ENCODE data around the gene KBTBD4. TPM values are rescaled to one million over a fixed set of nuclear protein-coding genes. Genes with fewer than 3 reads are reported as not detected.

The KBTBD4 gene
- total RNA-seq, 2 donors from 2014 or later: 3.6 to 6.7 TPM

DNA sequence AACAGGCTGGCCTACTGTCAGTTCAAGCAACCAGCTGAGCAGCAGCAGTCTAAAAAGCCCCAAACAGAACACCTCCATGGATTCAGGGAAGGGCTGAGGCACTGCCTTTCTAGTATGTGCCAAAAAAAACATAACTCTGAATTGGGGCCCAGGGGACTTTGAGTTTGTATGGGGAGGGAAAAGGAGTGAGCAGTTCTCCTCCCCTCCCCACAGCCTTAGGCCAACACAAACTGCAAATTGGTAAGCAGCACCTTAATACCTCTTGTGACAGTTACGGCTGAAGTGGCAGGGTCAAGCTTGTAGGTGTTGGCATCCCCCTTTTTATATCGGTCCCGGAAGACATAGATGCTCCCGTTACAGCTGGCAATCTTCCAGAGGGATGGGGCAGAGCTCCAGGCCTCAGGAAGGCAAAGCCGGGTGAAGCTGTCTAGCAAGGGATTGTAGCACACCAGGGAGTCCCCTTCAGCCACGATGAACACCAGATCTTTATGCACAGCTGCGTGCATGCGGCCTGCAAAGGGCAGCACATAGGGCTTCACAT lies 6.0 kb downstream of the KBTBD4 start:
- Histone ChIP-seq H3K4me3 (no peak overlapping the region), H3K4me1 (peaks cover 2% of the 10 kb centered on the region), H3K27ac (no peak overlapping the region), H3K27me3 (no peaks in the 10 kb centered on the region), H3K36me3 (replicated peaks in 1 of 2; ENCODE audit: insufficient read depth in 1 of 2, low read depth in 2 of 2) (peaks cover 0 to 6% of the 10 kb centered on the region in 2 donors), H3K9me3 (no peaks in the 10 kb centered on the region)
- ATAC-seq (no peak), DNase-seq (no peak)
- WGBS, 2 donors: 52% methylated on average over 8 of the region's 8 CpGs; no CpG with 5 or more reads in 1 of the 2 donors
- TF ChIP-seq CTCF (IDR thresholded peaks at IDR 0.05): no peak
- no peak for TF ChIP-seq POLR2A (IDR thresholded peaks at IDR 0.05)
- intact Hi-C loops (cut with DNase I): no loop called here

- H3K4me1 ChIP-seq: peaks cover 8% of the 10 kb centered on the region
These were observed 6.9 kb downstream of the KBTBD4 start for GRCh38 chr11:47571895-47572294.

DNA sequence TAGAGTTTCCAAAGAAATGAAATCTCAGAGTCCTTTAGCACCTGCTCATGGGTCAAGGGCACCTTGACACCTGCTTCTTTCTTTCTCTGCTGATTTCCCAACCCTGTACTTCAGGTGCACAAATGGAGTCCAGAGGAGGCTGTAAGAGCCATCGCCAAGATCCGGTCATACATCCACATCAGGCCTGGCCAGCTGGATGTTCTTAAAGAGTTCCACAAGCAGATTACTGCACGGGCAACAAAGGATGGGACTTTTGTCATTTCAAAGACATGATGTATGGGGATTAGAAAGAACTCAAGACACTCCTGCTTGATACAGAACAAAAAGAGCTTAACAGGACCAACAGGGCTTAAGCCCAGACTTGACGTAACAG lies 7.4 kb downstream of the KBTBD4 start:
- intact Hi-C loops (cut with DNase I): no loop called here
- Histone ChIP-seq H3K4me3 (no peak overlapping the region), H3K9me3 (no peaks in the 10 kb centered on the region), H3K4me1 (peaks cover 13% of the 10 kb centered on the region), H3K36me3 (replicated peaks in 1 of 2; ENCODE audit: insufficient read depth in 1 of 2, low read depth in 2 of 2) (peaks cover 0 to 6% of the 10 kb centered on the region in 2 donors), H3K27ac (no peak overlapping the region), H3K27me3 (no peaks in the 10 kb centered on the region)
- no peak for ATAC-seq
- TF ChIP-seq CTCF (IDR thresholded peaks at IDR 0.05) (no peak), POLR2A (IDR thresholded peaks at IDR 0.05) (no peak)
- DNase-seq: no peak
- 80 to 84% methylated on average over 4 of the region's 4 CpGs for WGBS, 2 donors

More at GRCh38 chr11:47571895-47572294, 6.9 kb downstream of the KBTBD4 start:
- H3K36me3 ChIP-seq (replicated peaks in 1 of 2; ENCODE audit: insufficient read depth in 1 of 2, low read depth in 2 of 2): peaks cover 0 to 6% of the 10 kb centered on the region in 2 donors
- TF ChIP-seq POLR2A (IDR thresholded peaks at IDR 0.05): no peak
- no peak for TF ChIP-seq CTCF (IDR thresholded peaks at IDR 0.05)
- intact Hi-C loops (cut with DNase I): no loop called here
- H3K27me3 ChIP-seq: no peaks in the 10 kb centered on the region
- no peaks in the 10 kb centered on the region for H3K9me3 ChIP-seq
- H3K27ac ChIP-seq: no peak overlapping the region
- DNase-seq (no peak), ATAC-seq (no peak)
- no peak overlapping the region for H3K4me3 ChIP-seq
- 85 to 100% methylated on average over 1 of the region's 1 CpG for WGBS, 2 donors

DNA sequence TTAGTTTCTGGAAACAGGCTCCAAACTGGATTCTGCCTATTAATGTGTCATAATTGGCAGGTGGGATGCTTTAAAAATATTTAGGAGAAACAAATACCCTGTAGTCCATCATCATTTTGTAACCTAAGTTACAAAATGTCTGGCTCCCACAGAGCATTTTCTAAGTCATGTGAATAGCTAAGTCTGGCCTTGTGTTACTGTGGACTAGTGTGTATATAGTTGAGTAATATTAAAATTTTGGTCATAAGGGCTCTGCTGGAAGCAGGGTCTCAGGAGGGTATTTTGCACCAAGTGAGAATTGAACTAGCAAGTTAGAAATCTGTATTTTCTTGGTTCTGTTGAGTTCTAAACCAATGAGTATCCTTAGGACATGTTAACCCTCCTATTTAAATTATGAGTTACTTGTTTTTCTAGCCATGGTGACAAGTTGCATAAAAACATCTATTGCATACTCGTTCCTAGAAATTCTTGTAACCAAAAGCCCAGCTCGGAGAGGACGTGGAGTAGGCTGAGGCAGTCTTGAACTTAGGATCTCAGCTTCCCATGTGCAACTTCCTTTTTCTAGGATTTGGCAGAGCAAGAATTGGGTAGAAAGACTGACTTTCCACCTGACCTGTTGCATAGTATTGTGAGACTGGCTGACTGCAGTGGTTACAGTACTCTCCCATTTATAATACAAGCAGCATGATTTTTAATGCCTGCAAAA lies 8.0 kb downstream of the KBTBD4 start:
- DNase-seq (no peak), ATAC-seq (no peak)
- Histone ChIP-seq H3K4me3 (no peak overlapping the region), H3K27ac (no peak overlapping the region), H3K36me3 (replicated peaks in 1 of 2; ENCODE audit: insufficient read depth in 1 of 2, low read depth in 2 of 2) (peaks cover 0 to 6% of the 10 kb centered on the region in 2 donors), H3K4me1 (peaks cover 16% of the 10 kb centered on the region), H3K9me3 (no peaks in the 10 kb centered on the region), H3K27me3 (no peaks in the 10 kb centered on the region)
- intact Hi-C loops (cut with DNase I): no loop called here
- 75 to 92% methylated on average over 3 of the region's 3 CpGs for WGBS, 2 donors
- TF ChIP-seq POLR2A (IDR thresholded peaks at IDR 0.05): no peak
- no peak for TF ChIP-seq CTCF (IDR thresholded peaks at IDR 0.05)

- no peaks in the 10 kb centered on the region for H3K9me3 ChIP-seq
- no peaks in the 10 kb centered on the region for H3K27me3 ChIP-seq
- H3K27ac ChIP-seq: no peak overlapping the region
- WGBS, 2 donors: 94 to 96% methylated on average over 7 of the region's 7 CpGs
- ATAC-seq (no peak), DNase-seq (no peak)
- TF ChIP-seq POLR2A (IDR thresholded peaks at IDR 0.05) (no peak), CTCF (IDR thresholded peaks at IDR 0.05) (no peak)
- peaks cover 0 to 6% of the 10 kb centered on the region in 2 donors for H3K36me3 ChIP-seq (replicated peaks in 1 of 2; ENCODE audit: insufficient read depth in 1 of 2, low read depth in 2 of 2)
- peaks cover 22% of the 10 kb centered on the region for H3K4me1 ChIP-seq
- H3K4me3 ChIP-seq: no peak overlapping the region
- intact Hi-C loops (cut with DNase I): no loop called here
These were observed 9.1 kb downstream of the KBTBD4 start for GRCh38 chr11:47569646-47570045.
